Ishikawa (cell line): ENCODE results near the gene GRAMD4.

Experiments used
- EGR1 ChIP-seq: IDR thresholded peaks from 2 replicates; pipeline ENCODE4 v1.6.1; 2012
- EP300 ChIP-seq: IDR thresholded peaks from 2 replicates; pipeline ENCODE4 v1.6.1; 2012; ENCODE audit warnings: borderline replicate concordance
- RAD21 ChIP-seq: IDR thresholded peaks from 2 replicates; pipeline ENCODE4 v1.6.1; 2012; ENCODE audit warnings: low read depth
- TAF1 ChIP-seq: IDR thresholded peaks from 2 replicates; pipeline ENCODE4 v1.6.1; 2012; ENCODE audit warnings: low read depth, mild to moderate bottlenecking
- TCF12 ChIP-seq: IDR thresholded peaks from 2 replicates; pipeline ENCODE4 v1.6.1; 2012; ENCODE audit warnings: low read depth
- TF ChIP-seq, protein P1 (sequence below): IDR thresholded peaks from 2 replicates; pipeline ENCODE4 v1.6.1; 2012; ENCODE audit warnings: low read depth, mild to moderate bottlenecking
- TF ChIP-seq, protein P2 (sequence below): IDR thresholded peaks from 2 replicates; pipeline ENCODE4 v1.6.1; 2012

DNA sequence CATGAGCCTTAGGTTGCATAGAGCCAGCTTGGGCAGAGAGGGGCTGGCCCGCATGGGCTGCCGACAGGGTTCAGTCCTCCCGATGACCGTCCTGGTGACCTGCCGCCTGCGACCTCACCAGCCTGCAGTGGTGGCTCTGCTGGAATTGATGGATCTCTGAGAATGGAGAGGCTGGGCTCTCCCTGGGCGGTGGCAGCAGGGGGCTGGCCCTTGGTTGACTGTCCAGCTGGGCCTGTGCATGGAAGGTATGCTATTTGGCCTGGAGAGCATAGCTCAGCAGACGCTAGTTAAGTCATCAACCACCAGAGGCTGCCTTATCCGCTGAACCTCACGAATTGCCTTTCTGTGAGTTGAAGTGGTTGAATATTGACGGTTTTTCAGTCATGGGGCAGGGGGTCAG lies 19.7 kb downstream of the GRAMD4 start:
- TF ChIP-seq RAD21, result no peak
- TF ChIP-seq, protein P1, sequence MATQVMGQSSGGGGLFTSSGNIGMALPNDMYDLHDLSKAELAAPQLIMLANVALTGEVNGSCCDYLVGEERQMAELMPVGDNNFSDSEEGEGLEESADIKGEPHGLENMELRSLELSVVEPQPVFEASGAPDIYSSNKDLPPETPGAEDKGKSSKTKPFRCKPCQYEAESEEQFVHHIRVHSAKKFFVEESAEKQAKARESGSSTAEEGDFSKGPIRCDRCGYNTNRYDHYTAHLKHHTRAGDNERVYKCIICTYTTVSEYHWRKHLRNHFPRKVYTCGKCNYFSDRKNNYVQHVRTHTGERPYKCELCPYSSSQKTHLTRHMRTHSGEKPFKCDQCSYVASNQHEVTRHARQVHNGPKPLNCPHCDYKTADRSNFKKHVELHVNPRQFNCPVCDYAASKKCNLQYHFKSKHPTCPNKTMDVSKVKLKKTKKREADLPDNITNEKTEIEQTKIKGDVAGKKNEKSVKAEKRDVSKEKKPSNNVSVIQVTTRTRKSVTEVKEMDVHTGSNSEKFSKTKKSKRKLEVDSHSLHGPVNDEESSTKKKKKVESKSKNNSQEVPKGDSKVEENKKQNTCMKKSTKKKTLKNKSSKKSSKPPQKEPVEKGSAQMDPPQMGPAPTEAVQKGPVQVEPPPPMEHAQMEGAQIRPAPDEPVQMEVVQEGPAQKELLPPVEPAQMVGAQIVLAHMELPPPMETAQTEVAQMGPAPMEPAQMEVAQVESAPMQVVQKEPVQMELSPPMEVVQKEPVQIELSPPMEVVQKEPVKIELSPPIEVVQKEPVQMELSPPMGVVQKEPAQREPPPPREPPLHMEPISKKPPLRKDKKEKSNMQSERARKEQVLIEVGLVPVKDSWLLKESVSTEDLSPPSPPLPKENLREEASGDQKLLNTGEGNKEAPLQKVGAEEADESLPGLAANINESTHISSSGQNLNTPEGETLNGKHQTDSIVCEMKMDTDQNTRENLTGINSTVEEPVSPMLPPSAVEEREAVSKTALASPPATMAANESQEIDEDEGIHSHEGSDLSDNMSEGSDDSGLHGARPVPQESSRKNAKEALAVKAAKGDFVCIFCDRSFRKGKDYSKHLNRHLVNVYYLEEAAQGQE, result no peak
- TF ChIP-seq TAF1, result no peak
- TF ChIP-seq, protein P2, sequence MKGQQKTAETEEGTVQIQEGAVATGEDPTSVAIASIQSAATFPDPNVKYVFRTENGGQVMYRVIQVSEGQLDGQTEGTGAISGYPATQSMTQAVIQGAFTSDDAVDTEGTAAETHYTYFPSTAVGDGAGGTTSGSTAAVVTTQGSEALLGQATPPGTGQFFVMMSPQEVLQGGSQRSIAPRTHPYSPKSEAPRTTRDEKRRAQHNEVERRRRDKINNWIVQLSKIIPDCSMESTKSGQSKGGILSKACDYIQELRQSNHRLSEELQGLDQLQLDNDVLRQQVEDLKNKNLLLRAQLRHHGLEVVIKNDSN, result no peak
- TF ChIP-seq EGR1, result no peak
- no peak for TF ChIP-seq EP300
- no peak for TF ChIP-seq TCF12
